ENCODE results near the gene MEGF9. TPM values are rescaled to one million over a fixed set of nuclear protein-coding genes. Genes with fewer than 3 reads are reported as not detected.
"Not testable (repeated sequence)": the region's sequence is repeated elsewhere in the genome, so short reads cannot be mapped to it uniquely, and the experiment has no call there.

The MEGF9 gene
- total and polyA plus RNA-seq, 2 of the 13 experiments (the other 11 are each of a cell fraction or from before 2014, with no cell fraction given), result 3.1 to 3.3 TPM

DNA sequence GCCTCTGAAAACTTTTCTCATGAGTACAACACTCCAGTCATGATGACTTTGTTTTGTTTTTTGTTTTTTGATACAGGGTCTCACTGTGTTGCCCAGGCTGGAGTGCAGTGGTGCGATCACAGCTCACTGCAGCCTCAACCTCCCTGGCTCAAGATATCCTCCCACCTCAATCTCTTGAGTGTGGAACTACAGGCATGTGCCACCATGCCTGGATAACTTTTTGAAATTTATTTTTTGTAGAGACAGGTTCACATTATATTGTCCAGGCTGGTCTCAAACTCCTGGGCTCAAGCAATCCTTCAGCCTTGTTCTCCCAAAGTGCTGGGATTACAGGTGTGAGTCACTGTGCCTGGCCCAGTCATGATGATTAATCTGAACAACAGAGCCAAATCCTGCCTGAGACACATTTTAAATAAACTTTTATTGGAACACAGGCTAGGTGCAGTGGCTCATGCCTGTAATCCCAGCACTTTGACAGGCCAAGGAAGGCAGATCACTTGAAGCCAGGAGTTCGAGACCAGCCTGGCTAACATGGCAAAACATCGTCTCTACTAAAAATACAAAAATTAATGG lies 85.3 kb downstream of the MEGF9 start:
- ATAC-seq; H3K36me3 ChIP-seq (replicated peaks in 1 of 2; ENCODE audit: control insufficient read depth in 1 of 2, insufficient read depth in 2 of 2, low read length in 2 of 2); H3K4me3 ChIP-seq (replicated peaks in 1 of 3; ENCODE audit: insufficient read depth in 1 of 3, low read depth in 2 of 3, low read length in 3 of 3); BruUV-seq (replicated peaks); H3K27ac ChIP-seq (ENCODE audit: extremely low read length, insufficient read depth, low read length); in situ Hi-C loops (cut with HindIII; ENCODE audit: extremely low pct_ligation_motif_present, low pct_unique_long_range_greater_than_20kb); H3K4me2 ChIP-seq (ENCODE audit: low read depth, low read length); H3K9ac ChIP-seq (ENCODE audit: insufficient read depth, low read depth, low read length); FAIRE-seq; intact Hi-C loops (cut with micrococcal nuclease; ENCODE audit: unreplicated experiment); DNase-seq (ENCODE audit: low spot score); H2AFZ ChIP-seq (ENCODE audit: low read length); H3K9me3 ChIP-seq (ENCODE audit: low read length); H3K27me3 ChIP-seq (ENCODE audit: control insufficient read depth in 1 of 2, insufficient read depth in 2 of 2, low read length in 2 of 2); H4K20me1 ChIP-seq (ENCODE audit: insufficient read depth, low read length); H3K79me2 ChIP-seq (ENCODE audit: insufficient read depth, low read length): not testable (repeated sequence)
- peak; percentile 57 for TF ChIP-seq FOSL2 (CRISPR knock-in tag; IDR thresholded peaks at IDR 0.05)
- TF ChIP-seq ZNF3 (CRISPR knock-in tag; IDR thresholded peaks at IDR 0.05), result peak; percentile 79; the same call in 1 of the 2 replicates
- TF ChIP-seq RCOR2 (CRISPR knock-in tag; IDR thresholded peaks at IDR 0.05), result 0 out of 2 replicates have a peak, but pooled peaks have one; percentile 25
- TF ChIP-seq ZNF121 (CRISPR knock-in tag; IDR thresholded peaks at IDR 0.05), result peak; percentile 97
- ChIA-PET CTCF (ENCODE audit: low intra/inter-chr PET ratio, low total read pairs) (interaction anchor here (0.6 kb wide), 1 partner anchor 10 kb away, joined by 3 read pairs; no protein-coding TSS in a partner anchor), POLR2A (interaction anchor here (1.2 kb wide), 1 partner anchor 102 kb away, joined by 4 read pairs; no protein-coding TSS in a partner anchor)
- 97% methylated on average over 3 of the region's 3 CpGs for WGBS (ENCODE audit: low lambda C conversion rate)
- H3K4me1 ChIP-seq (ENCODE audit: insufficient read depth, low read length), result peaks cover 27% of the 10 kb centered on the region

DNA sequence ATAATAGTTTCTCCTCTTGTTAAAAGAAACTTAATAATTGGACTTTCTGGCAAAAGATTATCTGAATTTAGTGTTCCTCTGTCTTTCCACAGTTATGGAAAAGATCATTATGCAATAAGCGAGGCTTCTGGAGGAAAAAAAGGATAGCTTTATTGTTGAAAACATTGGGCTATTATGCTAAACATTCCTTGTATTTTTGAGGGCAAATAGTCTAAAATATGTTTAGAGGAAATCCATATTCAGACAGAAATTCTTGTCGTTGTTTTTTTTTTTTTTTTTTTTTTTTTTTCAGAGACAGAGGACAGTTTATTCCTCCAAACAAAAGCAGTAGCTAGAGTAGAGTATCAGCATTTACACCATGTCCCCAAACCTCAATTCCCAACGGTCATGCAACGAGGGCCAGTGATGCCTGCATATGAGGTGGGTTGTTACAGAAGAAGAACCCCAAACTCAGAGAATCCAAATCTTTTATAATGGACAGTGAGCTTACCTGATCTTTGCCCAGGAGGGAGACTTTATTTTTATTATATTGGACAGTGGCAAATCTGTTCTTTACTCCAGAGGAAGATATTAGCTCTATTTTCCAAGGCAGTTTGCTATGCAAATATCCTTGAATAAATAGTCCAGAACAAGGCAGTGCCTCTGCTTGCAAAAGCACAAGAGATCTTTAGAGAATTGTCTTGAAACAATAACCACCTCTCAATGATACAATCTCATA lies 85.9 kb downstream of the MEGF9 start:
- TF ChIP-seq SOX13 (IDR thresholded peaks at IDR 0.05) (no peak), SOX13 (CRISPR knock-in tag; conservative IDR thresholded peaks at IDR 0.05 in 1 of 2, IDR thresholded peaks at IDR 0.05 in 1 of 2) (peak in 1 of 2 experiments; percentile 24; a peak in 1 of 4 replicates), CHCHD3 (CRISPR knock-in tag; IDR thresholded peaks at IDR 0.05) (no peak)
- TF ChIP-seq, protein P1, sequence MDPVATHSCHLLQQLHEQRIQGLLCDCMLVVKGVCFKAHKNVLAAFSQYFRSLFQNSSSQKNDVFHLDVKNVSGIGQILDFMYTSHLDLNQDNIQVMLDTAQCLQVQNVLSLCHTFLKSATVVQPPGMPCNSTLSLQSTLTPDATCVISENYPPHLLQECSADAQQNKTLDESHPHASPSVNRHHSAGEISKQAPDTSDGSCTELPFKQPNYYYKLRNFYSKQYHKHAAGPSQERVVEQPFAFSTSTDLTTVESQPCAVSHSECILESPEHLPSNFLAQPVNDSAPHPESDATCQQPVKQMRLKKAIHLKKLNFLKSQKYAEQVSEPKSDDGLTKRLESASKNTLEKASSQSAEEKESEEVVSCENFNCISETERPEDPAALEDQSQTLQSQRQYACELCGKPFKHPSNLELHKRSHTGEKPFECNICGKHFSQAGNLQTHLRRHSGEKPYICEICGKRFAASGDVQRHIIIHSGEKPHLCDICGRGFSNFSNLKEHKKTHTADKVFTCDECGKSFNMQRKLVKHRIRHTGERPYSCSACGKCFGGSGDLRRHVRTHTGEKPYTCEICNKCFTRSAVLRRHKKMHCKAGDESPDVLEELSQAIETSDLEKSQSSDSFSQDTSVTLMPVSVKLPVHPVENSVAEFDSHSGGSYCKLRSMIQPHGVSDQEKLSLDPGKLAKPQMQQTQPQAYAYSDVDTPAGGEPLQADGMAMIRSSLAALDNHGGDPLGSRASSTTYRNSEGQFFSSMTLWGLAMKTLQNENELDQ (CRISPR knock-in tag; IDR thresholded peaks at IDR 0.05; ENCODE audit: borderline replicate concordance), result no peak
- Histone ChIP-seq H3K4me3 (replicated peaks in 1 of 3; ENCODE audit: insufficient read depth in 1 of 3, low read depth in 2 of 3, low read length in 3 of 3) (no peak overlapping the region), H2AFZ (ENCODE audit: low read length) (no peak overlapping the region), H3K9ac (ENCODE audit: insufficient read depth, low read depth, low read length) (no peak overlapping the region), H3K27me3 (ENCODE audit: control insufficient read depth in 1 of 2, insufficient read depth in 2 of 2, low read length in 2 of 2) (no peaks in the 10 kb centered on the region), H3K36me3 (replicated peaks in 1 of 2; ENCODE audit: control insufficient read depth in 1 of 2, insufficient read depth in 2 of 2, low read length in 2 of 2) (no peaks in the 10 kb centered on the region), H3K9me3 (ENCODE audit: low read length) (no peaks in the 10 kb centered on the region), H4K20me1 (ENCODE audit: insufficient read depth, low read length) (no peaks in the 10 kb centered on the region), H3K4me1 (ENCODE audit: insufficient read depth, low read length) (peaks cover 27% of the 10 kb centered on the region), H3K79me2 (ENCODE audit: insufficient read depth, low read length) (no peaks in the 10 kb centered on the region), H3K27ac (ENCODE audit: extremely low read length, insufficient read depth, low read length) (no peak overlapping the region), H3K4me2 (ENCODE audit: low read depth, low read length) (no peak overlapping the region)
- no peak for FAIRE-seq
- DNase-seq (ENCODE audit: low spot score), result peak; percentile 14
- ChIA-PET CTCF (ENCODE audit: low intra/inter-chr PET ratio, low total read pairs) (no interaction called here), POLR2A (interaction anchor here (1.2 kb wide), 1 partner anchor 84 kb away, joined by 3 read pairs; no protein-coding TSS in a partner anchor)
- BruUV-seq (replicated peaks), result no TSS peak
- 43% methylated on average over 4 of the region's 4 CpGs for WGBS (ENCODE audit: low lambda C conversion rate)
- intact Hi-C loops (cut with micrococcal nuclease; ENCODE audit: unreplicated experiment), result no loop called here
- no peak for ATAC-seq
- in situ Hi-C loops (cut with HindIII; ENCODE audit: extremely low pct_ligation_motif_present, low pct_unique_long_range_greater_than_20kb), result no loop called here
